ENCODE results near the gene TUBB1.

- TF ChIP-seq POLR2A (IDR thresholded peaks at IDR 0.05; ENCODE audit: low read depth) = no peak
- TF ChIP-seq, protein P1, sequence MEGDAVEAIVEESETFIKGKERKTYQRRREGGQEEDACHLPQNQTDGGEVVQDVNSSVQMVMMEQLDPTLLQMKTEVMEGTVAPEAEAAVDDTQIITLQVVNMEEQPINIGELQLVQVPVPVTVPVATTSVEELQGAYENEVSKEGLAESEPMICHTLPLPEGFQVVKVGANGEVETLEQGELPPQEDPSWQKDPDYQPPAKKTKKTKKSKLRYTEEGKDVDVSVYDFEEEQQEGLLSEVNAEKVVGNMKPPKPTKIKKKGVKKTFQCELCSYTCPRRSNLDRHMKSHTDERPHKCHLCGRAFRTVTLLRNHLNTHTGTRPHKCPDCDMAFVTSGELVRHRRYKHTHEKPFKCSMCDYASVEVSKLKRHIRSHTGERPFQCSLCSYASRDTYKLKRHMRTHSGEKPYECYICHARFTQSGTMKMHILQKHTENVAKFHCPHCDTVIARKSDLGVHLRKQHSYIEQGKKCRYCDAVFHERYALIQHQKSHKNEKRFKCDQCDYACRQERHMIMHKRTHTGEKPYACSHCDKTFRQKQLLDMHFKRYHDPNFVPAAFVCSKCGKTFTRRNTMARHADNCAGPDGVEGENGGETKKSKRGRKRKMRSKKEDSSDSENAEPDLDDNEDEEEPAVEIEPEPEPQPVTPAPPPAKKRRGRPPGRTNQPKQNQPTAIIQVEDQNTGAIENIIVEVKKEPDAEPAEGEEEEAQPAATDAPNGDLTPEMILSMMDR (IDR thresholded peaks at IDR 0.05) = no peak
- TF ChIP-seq EP300 (IDR thresholded peaks at IDR 0.05) = no peak
These were observed 5.9 kb upstream of the TUBB1 start for GRCh38 chr20:59013031-59013951.
